ENCODE results near the gene COL11A1.

COL11A1 gene

GRCh38 chr1:102897557-102897956 lies 210.8 kb downstream of the COL11A1 start:
- no peak for DNase-seq

- no peak for DNase-seq
Observed at GRCh38 chr1:102896771-102897170, 211.6 kb downstream of the COL11A1 start.

- no peak for DNase-seq
Observed at GRCh38 chr1:102896286-102896685, 212.0 kb downstream of the COL11A1 start.

DNA sequence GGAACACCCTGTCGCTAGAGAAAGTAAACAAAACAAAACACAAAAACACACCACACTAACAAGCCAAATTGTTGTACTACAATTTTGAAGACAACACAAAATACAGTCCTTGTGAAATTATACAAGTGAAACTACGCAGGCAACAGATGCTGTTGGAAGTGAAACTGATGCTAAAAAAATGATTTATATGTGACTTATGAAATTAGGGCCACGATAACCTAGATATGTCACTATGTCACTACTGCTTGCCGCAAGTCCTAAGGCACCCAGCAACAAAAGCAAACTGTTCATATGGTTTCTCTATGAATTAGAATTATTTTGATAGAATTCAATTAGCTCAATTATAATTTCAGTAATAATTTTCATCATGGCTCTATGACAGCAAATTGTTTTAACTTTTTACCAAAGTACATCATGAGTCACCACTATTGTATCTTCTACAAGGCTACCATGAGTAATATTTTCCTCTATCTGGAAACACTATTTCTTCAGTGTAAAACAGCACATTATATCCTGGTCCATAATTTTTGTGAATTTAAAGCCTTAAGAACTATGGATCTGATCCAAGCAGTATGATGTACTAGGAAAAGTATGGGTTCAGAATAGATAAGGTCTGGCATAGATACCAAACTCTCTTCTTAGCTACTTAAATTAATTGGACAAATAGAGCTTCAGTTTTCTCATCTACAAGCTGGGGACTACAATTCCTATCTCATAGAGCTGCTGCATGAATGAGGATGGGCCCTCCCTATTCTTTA lies 216.3 kb downstream of the COL11A1 start:
- DNase-seq, result no peak

GRCh38 chr1:102886638-102887037 lies 221.7 kb downstream of the COL11A1 start:
- DNase-seq, result no peak

DNA sequence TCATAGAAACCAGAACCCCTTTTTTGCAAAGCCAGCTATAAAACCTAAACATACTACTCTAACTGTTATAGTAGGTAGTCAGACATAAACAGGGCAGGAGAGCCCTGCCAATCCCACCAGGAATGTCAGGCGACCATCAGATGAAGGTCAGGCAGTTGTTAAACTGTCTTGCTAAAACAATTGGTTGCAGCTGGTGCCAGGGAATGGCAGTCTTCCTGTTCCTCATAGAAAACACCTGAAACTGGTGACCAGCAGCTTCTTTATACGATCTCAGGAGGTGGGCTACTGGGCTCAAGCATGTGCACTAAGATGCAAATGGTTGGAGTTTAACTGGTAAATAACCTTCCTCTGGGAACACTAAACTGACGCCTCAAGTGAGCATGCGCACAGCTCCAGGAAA lies 224.1 kb downstream of the COL11A1 start:
- DNase-seq, result no peak

GRCh38 chr1:102879439-102879993 lies 228.8 kb downstream of the COL11A1 start:
- no peak for DNase-seq

DNA sequence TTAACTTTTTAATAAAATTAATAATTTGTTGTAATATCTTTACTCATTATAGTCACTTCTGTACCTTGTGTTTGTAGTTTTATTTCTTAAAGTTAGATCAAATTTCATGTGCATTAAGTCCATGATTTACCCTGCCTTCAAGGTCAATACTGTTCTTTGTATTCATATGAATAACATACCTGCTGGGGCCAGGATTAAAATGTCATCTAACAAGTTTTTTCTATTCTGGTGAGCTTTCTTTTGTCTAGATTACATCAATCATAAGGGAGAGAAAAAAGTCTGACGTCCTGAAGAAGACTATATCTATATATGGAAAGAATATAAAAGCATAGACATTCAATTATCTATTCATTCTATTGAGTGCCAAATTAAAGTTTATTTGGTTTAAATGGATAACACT lies 232.6 kb downstream of the COL11A1 start:
- DNase-seq, result no peak

- DNase-seq, result no peak
Observed at GRCh38 chr1:102872526-102872925, 235.8 kb downstream of the COL11A1 start.

- DNase-seq, result no peak
Observed at GRCh38 chr1:102872097-102872496, 236.2 kb downstream of the COL11A1 start.

DNA sequence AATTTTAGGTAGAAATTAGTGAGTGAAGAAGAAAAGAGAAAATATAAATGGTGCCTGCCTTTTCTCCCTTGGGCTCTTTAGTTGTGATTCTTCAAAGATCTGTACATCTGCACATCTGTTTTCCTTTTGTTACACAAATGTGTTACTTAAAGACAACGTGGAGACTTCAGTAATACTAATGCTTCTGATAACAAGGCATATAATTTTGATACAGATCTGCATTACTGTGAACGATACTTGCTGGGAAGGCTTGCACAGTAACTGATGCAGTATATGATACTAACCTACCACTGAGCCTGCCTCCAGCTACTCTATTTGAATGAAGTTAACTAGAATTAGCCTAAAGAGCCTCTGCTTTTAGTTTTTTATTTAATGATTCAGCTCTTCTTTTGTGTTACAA lies 244.6 kb downstream of the COL11A1 start:
- no peak for DNase-seq

DNA sequence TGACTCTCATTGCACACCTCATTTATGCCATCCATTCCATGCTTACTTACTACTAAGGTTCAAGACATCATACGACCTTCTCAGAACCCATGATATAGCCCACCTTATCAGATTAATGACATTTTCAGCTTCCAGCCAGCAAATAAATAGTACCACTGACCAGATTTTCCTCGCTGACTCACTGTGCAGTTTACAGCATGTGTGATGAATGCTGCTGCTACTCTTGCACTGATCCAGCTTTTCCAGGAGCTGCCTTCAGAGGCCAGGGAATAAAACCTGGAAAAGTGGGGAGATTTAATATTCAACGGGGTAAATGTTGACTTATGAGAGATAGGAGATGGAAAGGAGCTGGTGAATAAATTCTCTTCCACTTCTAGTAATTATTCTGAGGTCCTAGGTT lies 247.1 kb downstream of the COL11A1 start:
- no peak for DNase-seq

DNA sequence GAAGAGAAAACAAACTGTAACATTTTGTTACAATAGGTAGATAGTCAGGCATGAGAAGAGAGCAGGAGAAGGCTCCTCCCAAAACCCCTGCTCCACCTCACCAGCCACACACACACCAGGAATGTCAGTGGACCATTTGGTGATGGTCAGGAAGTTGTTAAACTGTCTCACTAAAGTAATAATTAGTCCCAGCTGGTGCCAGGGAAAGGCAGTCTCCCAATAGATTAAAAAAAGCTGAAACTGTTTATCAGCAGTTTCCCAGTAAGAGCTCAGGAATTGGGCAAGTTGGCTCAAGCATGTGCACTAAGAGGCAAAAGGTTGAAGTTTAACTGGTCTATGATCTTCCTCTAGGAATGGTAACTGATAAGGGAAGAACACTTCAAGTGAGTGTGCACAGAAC lies 249.6 kb downstream of the COL11A1 start:
- DNase-seq, result no peak

DNA sequence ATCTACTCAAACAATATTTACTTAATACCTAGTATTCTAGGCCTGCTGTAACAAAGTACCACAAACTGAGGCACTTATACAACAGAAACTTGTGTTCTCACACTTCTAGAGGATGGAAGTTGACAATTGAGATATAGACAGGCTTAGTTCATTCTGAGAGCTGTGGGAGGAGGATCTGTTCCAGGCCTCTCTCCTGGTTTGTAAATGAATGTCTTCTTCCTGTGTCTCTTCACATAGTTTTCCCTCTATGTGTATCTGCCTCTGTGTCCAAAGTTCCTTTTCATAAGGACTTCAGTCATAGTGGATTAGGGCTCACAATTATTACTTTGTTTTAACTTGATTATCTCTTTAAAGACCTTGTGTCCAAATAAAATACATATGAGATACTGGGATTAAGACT lies 251.1 kb downstream of the COL11A1 start:
- no peak for DNase-seq

DNA sequence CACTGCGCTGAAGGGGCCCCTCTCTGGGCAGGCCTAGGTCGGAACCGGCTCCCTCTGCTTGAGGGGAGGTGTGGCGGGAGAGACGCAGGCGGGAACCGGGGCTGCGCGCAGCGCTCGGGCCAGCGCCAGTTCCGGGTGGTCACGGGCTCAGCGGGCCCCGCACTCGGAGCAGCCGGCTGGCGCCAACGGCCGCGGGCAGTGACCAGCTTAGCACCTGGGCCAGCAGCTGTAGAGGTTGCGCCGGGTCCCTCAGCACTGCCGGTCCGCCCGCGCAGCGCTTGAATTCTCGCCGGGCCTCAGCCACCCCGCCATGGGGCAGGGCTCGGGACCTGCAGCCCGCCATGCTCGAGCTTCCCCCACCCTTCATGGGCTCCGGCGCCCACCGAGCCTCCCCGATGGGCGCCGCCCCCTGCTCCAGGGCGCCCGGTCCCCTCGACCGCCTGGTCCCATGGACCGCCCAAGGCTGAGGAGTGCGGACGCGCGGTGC lies 254.6 kb downstream of the COL11A1 start:
- DNase-seq, result no peak

DNA sequence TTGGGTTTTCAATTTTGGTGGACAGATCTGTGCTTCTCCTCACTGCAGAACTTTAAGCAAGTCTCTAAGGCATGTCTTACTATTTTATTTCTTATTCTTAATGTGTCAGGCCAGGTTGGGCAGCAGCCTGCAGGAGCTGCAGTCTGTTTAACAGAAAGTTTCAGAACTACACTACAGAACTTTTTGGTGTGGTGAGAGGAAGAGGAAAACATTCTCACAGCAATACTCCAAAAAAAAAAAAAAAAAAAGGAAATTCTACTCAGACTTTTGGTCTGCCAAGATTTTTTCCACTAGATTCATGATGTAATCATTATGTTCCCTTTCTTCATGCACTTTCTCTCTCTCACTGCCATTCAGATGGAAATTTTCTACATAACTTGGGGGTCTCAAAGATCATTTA lies 255.2 kb downstream of the COL11A1 start:
- no peak for DNase-seq

GRCh38 chr1:102852613-102853012 lies 255.7 kb downstream of the COL11A1 start:
- DNase-seq, result no peak

DNA sequence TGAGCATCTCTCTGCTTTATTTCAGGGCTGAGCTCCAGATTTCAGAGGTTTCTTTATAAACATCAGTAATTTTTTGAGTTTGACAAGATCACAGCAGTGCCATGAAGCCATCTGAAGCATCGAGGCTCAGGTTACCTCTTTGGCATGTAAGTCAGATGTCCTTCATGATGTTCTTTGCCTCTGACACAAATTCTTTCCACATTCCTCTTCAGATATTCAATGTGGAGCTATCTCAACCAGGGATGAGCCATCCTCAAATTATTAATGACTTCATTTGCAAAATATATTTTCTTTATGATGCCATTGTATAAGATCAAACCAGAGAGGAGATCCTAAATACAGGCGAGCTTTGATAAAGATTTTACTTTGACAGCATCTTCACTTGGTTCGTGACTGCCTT lies 256.7 kb downstream of the COL11A1 start:
- DNase-seq, result no peak

DNA sequence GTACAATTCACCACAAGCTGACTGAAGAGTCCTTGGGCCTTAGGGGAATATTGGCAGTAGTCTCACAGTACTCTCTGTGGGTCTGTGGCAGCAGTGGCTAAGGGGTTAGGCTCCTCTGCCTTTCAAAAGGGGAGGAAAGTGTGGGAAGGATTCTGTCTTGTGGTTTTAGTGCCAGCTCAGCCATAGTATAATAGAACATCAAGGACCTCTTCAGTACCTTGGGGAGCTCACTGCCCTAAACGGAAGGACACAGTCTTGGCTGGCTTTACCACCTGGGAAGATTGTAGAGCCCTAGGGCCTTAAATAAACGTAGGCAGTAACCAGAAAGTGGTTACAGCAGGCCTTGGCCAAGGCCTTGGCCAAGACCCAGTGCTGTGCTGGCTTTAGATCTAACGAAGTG lies 265.7 kb downstream of the COL11A1 start:
- DNase-seq, result no peak

DNA sequence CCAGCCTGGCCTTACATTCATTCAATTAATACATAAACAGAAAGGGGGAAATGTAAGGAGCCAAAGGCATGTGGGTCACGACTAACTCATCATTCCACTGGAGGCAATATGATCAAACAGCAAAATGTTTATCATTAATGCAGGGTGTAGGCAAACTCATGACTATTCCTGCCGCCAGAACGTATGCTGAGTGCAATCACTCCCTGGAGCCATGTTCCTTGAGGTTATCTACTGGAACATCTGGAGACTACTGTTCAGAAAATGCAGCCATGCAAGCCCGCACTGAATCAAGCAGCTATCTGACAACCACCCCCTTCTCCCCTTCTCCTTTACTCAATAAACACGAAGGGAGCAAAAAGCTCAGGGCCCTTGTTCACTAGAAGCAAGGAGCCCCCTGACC lies 267.6 kb downstream of the COL11A1 start:
- DNase-seq, result no peak

- no peak for DNase-seq
Observed at GRCh38 chr1:102838016-102838415, 270.3 kb downstream of the COL11A1 start.

DNA sequence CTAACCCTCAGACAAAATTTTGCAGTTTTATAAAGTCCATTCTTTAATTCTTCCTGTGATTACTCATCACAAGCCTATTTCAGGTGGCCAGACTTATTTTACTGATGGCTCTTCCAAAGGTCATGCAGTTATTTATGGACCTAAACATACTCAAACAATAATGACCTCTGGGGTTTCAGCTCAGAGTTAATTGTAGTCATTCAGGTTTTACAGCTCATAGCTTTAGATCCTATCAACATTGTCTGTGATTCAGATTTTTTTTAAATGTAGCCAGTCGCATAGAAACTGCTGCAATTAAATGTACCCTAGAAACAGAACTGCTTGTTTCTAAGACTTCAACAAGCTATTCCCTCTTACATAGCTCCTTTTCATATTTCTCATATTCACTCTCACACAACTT lies 270.8 kb downstream of the COL11A1 start:
- DNase-seq, result no peak

DNA sequence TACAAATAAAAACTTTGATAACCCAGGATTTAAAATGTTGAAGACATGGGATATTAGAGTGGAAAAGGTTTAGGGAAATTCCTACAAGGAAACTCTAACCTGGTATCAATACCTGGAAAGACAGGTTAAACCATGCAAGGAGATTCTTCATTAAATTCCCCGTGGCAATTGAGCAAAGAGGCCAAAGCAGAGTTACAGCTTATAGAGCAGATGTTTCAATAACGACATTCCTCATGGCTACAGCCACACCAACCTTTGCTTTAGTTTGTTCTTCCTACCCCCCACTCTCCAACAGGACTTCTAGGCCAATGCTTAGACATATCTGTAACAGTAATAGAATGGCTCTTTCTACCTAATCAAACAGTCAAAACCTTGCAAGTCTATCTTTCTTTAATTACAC lies 271.3 kb downstream of the COL11A1 start:
- no peak for DNase-seq

- no peak for DNase-seq
Observed at GRCh38 chr1:102834688-102835320, 273.5 kb downstream of the COL11A1 start.
